ENCODE measurements around the gene MYL12A.

Gene MYL12A

DNA sequence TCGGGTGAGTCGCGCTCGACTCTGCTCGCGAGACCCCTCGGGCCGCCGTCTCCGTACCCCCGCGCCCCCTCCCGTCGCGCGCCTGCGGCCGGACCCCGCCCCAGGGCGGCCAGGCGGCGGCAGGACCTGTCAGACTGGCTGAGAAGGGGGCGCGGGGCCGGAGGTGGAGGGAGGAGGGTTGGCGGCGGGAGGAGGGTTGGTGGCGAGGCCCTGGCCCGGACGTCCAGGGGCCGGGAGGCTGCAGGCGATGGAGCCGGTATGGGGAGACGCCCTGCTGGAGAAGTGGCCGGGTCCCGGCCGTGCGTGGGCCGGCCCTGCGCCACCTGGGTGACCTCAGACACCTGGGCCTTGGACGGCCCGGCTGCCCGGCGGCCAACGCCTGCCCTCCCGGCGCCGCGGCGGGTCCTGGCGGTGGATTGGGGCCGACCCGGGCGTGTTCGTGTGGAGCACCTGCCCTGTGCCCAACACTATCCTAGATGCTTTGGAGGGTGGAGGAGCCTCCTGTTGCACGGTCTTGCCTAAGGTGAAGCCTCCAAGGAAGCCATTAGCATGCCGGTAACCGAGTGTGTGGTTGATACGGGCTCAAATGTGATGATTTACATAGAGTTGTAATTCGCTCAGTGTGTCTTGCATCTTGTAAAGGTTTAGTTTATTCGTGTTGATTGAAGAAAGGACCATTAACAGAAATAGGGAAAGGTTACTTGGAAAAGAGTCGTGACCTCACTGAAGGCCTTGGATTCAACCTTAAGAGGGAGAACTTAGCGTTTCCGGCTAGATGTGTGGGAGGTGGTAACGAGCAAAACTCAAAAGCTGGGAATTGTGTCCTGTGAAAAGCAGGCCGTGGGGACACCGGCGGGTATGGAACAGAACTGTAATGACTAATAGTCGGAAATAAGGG, 14.9 kb downstream of the MYL12A start:
- TF ChIP-seq, protein P1, sequence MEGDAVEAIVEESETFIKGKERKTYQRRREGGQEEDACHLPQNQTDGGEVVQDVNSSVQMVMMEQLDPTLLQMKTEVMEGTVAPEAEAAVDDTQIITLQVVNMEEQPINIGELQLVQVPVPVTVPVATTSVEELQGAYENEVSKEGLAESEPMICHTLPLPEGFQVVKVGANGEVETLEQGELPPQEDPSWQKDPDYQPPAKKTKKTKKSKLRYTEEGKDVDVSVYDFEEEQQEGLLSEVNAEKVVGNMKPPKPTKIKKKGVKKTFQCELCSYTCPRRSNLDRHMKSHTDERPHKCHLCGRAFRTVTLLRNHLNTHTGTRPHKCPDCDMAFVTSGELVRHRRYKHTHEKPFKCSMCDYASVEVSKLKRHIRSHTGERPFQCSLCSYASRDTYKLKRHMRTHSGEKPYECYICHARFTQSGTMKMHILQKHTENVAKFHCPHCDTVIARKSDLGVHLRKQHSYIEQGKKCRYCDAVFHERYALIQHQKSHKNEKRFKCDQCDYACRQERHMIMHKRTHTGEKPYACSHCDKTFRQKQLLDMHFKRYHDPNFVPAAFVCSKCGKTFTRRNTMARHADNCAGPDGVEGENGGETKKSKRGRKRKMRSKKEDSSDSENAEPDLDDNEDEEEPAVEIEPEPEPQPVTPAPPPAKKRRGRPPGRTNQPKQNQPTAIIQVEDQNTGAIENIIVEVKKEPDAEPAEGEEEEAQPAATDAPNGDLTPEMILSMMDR (IDR thresholded peaks at IDR 0.05; ENCODE audit: low read length, missing control alignments): no peak
- peak overlapping the region; percentile 84 for H3K4me3 ChIP-seq (replicated peaks; ENCODE audit: low read depth, low read length)
- peak; percentile 49 for DNase-seq (ENCODE audit: low read depth)

DNA sequence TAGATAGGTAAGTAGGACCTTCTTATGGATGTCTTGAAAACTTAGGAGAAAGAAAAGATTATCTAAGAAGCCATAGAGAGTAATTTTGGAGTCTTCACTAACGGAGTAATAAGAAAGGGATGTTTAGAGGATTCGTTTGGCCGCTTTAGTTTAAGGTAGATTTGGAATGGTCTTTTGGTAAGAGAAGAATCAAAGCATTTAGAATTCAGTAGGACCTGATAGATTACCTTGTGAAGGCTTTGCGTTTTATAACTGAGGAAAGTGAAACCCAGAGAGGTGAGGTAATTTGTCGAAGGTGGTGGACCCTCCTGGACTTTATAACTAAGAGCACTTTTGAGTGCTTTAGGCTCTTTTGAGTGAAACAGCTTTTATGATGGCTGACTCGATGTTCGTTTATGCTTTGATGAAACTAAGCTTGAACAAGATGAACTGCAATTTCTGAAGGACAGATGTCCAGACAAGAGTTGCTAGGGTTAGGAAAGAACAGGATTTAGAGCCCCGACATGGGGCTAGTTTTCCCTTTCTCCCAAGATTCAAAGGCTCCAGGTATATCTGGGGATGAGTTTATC, 15.6 kb downstream of the MYL12A start:
- peak overlapping the region; percentile 84 for H3K4me3 ChIP-seq (replicated peaks; ENCODE audit: low read depth, low read length)
- no peak for DNase-seq (ENCODE audit: low read depth)
- TF ChIP-seq, protein P1 (IDR thresholded peaks at IDR 0.05; ENCODE audit: low read length, missing control alignments): no peak

DNA sequence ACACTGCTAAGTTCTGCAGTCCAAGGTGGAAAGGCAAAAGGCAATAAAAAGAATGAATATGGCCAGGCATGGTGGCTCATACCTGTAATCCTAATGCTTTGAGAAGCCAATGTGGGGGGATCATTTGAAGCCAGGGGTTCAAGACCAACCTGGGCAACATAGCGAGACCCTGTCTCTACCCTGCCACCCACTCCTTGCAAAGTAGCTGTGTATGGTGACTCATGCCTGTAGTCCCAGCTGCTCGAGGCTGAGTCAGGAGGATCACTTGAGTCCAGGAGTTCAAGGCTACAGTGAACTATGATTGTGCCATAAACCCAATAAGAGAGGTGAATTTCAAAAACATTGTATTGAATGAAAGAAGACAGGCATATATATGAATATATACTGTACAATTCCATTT, 16.8 kb downstream of the MYL12A start:
- peak overlapping the region; percentile 4 for H3K4me3 ChIP-seq (replicated peaks; ENCODE audit: low read depth, low read length)
- TF ChIP-seq, protein P1 (IDR thresholded peaks at IDR 0.05; ENCODE audit: low read length, missing control alignments): no peak
- no peak for DNase-seq (ENCODE audit: low read depth)

DNA sequence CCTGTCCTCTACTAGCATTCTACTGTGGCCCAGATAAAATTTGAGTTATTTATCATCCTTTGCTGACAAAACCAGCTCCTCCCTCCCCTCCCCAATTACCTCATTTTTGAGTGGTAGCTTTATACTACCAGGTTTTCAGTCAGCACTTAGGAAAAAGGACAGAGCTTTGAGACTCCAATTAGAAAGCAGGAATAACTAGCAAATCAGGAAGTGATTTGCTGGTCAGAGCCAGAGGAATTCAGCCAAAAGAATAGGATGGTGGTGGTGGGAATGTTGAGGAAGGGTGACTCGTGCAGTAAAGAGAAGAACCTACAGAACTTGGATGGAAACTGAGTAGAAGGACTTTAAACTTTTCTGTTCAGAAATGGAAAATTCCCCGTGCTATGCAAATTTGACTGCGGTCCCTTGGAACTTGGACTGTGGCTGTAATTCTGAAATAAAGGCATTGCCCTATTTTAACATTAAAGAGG, 18.0 kb downstream of the MYL12A start:
- TF ChIP-seq, protein P1 (IDR thresholded peaks at IDR 0.05; ENCODE audit: low read length, missing control alignments): no peak
- H3K4me3 ChIP-seq (replicated peaks; ENCODE audit: low read depth, low read length): no peak overlapping the region
- DNase-seq (ENCODE audit: low read depth): peak; percentile 53

DNA sequence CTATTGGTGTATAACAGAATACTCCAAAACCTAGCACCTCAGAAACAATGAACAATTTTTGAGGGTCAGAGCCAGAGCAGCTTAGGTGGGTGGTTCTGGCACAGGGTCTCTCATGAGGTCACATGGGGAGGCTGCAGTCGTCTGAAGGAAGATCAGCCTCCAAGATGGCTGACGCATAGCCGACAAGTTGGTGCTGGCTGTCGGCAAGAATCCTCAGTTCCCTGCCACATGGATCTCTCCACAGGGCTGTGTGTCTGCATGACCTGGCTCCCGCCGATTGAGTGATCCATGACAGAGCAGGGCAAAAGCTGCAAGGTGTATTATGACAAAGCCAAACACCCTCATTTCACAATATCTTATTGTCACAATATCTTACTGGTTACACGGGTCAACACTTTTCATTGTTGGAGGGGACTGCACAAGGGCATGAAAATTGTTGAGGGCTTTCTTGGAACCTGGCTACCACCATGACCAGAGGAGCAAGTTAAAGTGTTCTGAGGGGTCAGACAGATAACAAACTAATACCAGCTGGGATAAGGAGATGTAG, 18.5 kb downstream of the MYL12A start:
- TF ChIP-seq, protein P1 (IDR thresholded peaks at IDR 0.05; ENCODE audit: low read length, missing control alignments): no peak
- no peak for DNase-seq (ENCODE audit: low read depth)
- no peak overlapping the region for H3K4me3 ChIP-seq (replicated peaks; ENCODE audit: low read depth, low read length)

DNA sequence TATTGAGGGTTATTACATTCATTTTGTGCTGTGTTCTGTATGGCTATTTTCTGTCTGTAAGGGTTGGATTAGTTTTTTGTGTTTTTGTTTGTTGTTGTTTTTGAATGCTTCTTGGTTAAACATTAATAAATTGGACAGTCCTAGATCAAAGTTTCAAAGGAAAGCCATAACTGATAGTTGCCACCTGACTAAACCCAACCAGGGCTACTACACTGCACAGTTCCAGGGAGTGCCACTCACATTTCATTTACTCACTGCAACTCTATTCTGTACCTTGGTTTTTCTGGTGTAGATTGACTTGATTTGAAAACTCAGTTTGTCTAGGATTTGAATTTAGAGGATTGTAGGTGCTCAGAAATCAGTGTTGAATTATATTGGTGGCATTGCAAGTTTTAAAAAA, 20.7 kb downstream of the MYL12A start:
- H3K4me3 ChIP-seq (replicated peaks; ENCODE audit: low read depth, low read length): no peak overlapping the region
- TF ChIP-seq, protein P1 (IDR thresholded peaks at IDR 0.05; ENCODE audit: low read length, missing control alignments): no peak
- no peak for DNase-seq (ENCODE audit: low read depth)
